GM19468 (cell line): ENCODE measurements around the gene A2M.

ENCODE experiments used
- ATAC-seq: cut with Tn5 transposase; IDR thresholded peaks from one replicate; pipeline ENCODE4 v1.9.1; 2021; ENCODE audit warnings: mild to moderate bottlenecking, moderate library complexity, moderate number of reproducible peaks; ENCODE audit not compliant: unreplicated experiment; ENCODE audit errors: extremely low read depth

A2M gene

GRCh38 chr12:9049520-9050133, 66.1 kb downstream of the A2M start:
- ATAC-seq, result no peak

- no peak for ATAC-seq
These were observed 66.8 kb downstream of the A2M start for GRCh38 chr12:9048930-9049329.

GRCh38 chr12:9047105-9047504, 68.6 kb downstream of the A2M start:
- ATAC-seq, result no peak

GRCh38 chr12:9043766-9044165, 72.0 kb downstream of the A2M start:
- ATAC-seq, result no peak

DNA sequence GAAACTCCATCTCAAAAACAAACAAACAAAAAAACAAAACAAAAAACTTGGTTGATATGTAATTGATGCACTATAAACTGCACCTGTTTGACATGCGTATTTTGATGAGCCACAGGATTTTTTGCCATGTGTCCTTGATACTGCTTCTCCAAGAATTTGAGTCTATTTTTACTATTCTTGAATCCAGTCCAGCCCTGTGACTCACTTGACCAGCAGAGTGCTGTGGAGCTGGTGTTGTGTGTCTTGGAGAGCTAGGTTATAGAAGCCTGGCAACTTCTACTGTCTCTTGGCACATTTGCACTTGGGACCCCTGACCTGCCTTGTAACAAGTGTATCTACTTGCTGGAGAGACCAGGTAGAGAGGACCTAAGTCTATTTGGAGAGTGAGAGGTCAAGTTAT, 74.4 kb downstream of the A2M start:
- ATAC-seq, result no peak

DNA sequence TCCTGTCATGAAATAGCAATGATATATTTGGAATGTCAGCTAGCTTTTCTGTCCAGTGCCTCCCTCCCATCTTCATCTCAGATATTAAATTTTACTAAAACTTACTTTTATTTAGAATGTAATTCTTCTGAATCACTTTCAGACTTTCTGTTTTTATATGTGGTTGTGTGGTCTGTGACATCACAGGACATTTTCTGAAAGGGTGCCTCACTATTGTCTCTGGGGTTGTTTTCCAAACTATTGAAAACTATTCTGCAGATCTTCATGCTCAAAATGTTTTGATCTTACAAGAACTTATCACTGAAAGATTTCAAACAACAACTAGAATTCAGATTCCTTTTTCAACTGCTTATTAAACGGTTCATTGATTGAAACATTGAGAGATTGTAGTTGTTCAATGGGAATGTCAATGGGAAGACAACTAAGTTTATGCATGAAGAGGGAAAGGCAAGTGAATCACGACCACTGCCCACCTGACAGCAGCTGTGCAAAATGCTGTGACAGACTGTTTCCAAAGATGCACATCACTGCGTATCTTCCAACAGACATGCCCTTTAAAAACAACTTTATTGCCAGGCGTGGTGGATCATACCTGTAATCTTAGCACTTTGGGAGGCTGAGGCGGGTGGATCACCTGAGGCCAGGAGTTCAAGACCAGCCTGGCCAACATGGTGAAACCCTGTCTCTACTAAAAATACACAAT, 75.1 kb downstream of the A2M start:
- ATAC-seq, result no peak

DNA sequence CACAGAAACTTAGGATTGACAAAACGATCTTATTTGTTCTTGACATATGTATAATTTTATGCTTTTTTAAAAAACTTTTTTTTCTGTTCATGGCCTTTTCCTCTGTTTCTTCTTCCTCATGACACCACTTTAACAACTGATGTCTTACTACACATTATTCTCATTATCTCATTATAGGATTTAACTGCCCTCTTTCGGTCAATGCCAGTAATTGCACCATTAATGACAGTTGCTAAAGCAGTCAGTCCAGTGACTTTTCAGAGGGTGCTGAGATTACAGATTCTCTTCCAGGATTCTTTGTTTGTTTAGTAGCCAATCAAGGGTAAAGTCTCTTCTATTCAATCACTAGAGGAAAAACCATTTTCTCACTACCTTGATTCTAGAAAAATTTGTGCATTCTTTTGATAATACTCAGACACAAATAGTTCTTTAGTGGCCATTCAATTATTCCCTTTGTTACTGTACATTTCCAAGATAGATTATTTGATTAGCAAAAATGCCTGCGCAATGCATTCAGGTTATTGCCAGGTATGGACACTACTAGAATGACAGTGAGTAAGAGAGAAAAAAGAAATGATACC, 76.2 kb downstream of the A2M start:
- ATAC-seq, result no peak

DNA sequence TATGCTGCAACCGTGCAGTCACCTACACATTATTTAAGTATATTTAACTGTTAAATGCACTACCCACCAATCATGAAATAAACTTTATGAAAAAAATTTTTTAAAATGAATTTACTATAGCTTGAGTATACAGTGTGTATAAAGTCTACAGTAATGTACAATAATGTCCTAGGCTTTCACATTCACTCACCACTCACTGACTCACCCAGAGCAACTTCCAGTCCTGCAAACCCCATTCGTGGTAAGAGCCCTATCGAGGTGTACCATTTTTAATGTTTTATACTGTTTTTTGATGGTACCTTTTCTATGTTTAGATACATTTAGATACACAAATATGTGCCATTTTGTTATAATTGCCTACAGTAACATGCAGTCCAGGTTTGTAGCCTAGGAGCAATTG, 78.3 kb downstream of the A2M start:
- no peak for ATAC-seq

- no peak for ATAC-seq
These were observed 79.5 kb downstream of the A2M start for GRCh38 chr12:9036227-9036626.

- ATAC-seq, result no peak
These were observed 81.6 kb downstream of the A2M start for GRCh38 chr12:9034095-9034494.

- no peak for ATAC-seq
These were observed 82.3 kb downstream of the A2M start for GRCh38 chr12:9033265-9033887.

DNA sequence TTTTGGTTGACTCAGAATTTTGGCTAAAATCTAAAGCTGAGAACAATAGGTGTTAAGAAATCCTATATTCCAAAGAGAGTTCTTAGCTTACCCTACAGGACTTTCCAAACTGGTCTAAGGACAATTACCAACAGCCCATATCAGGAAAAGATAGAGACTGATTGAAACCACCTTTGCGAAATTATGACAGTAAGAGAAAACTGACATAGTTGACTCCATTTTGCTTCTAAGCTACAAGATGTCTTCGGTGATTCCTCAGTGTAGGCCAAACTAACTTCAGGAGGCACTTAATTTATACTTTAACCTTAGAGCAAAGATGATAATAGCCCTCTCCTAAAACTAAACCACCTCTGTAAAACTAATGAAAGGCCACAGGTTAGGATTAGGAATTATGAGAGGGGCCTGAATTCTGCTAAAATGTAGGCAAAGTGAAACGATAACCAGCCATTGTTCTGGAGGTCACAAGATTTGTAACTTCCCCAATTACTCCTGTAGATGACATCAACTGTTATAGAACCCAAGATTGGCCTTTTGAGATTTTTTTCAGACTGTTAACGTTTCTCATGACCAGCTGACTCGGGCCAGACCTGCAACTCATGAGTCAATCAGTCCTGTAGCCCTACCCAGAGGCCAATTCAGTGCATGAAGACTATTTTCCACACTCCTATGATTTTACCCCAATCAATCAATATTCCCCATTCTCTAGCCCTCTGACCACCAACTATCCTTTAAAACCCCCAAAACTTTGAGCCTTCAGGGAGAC, 83.3 kb downstream of the A2M start:
- ATAC-seq, result no peak

- ATAC-seq, result no peak
These were observed 84.9 kb downstream of the A2M start for GRCh38 chr12:9030776-9031175.

DNA sequence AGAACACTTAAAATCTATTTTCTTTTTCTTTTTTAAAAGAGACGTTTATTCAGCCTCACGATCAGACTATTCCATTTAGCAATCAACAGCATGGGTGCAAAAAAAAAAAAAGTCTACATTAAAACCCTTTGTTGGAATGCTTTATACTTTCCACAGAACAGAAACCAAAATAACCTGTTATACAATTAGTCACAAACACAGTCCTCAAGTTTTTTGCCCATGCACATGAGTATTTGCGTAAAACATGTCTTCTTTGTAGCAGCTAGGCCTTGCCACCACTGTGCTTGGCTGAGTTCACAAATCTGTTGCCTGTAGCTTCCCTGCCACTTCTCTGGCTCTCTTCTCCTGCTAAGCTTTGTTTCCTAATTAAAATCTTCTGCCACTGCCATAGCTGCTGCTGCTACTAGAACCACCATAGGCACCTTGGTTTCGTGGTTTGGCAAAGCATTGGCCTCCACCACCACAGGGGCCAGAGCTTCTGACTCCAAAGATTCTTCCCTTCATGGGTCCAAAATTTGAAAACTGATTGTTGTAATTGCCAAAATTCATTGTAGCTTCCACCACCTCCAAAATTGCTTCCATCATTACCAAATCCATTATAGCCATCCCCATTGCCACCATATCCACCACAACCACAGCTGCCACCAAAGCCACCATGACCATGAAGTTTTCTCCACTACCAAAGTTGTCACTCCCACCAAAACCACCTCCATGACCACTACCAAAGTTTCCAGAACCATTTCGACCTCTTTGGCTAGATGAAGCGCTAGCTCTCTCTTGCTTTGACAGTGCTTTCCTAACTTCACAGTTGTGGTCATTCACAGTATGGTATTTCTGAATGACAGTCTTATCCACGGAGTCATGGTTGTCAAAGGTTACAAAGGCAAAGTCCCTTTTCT, 88.3 kb downstream of the A2M start:
- ATAC-seq, result no peak

DNA sequence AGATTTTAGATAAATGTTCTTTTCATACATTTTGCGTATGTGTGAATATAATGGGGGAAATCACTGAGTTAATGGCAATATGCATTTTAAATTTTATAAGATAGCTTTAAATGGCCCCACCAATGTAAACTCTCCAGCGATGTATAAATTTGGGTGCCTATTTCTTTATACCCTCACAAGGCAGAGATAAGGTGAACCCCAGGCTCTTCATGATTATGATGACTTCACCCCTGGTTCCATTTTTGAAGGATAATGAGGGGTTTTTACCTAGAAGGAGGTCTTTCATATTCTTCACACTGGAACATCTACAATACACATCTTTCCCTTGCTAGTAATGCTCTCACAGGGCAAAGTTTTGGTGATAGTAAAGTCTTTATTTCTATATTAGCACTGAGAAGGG, 91.2 kb downstream of the A2M start:
- no peak for ATAC-seq

DNA sequence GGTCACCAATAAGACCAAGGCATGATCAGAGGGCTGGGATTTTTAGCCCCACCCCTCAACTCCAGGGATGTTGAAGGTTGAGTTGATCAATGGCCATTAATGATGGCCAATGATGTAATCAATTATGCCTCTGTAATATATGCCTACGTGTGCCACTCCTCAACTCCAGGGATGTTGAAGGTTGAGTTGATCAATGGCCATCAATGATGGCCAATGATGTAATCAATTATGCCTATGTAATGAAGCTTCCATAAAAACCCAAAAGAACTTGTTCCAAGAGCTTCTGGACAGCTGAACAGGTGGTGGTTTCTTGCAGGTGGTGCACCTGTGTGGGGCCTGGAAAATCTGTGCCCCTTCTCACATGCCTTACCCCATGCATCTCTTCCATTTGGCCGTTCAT, 93.1 kb downstream of the A2M start:
- ATAC-seq, result no peak
